A673 (cell line): ENCODE data around the gene NFATC3.

Experiments
- EZH2 ChIP-seq: fragments of 200-600 bp; sonication (generic); IDR thresholded peaks from 2 replicates; pipeline ENCODE4 v1.6.1; 2017; ENCODE audit warnings: borderline replicate concordance, low read depth, mild to moderate bottlenecking, mixed read lengths, antibody characterized with exemption, low read length; ENCODE audit not compliant: poor library complexity, severe bottlenecking
- TF ChIP-seq, protein P1 (sequence below): fragments of 300-800, 200-600 bp; sonication (generic); conservative IDR thresholded peaks from 2 replicates; pipeline ENCODE4 v1.5.1; 2017; ENCODE audit warnings: low read depth, mild to moderate bottlenecking, antibody characterized with exemption, low read length, moderate library complexity, mixed read lengths

DNA sequence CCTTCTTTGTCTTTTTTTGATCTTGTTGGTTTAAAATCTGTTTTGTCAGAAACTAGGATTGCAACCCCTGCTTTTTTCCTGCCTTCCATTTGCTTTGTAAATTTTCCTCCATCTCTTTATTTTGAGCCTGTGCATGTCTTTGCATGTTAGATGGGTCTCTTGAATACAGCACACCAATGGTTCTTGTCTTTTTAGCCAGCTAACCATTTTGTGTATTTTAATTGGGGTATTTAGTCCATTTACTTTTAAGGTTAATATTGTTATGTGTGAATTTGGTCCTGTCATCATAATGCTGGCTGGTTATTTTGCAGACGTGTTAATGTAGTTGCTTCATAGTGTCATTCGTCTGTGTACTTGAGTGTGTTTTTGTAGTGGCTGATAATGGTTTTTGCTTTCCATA, 26.2 kb downstream of the NFATC3 start:
- TF ChIP-seq, protein P1, sequence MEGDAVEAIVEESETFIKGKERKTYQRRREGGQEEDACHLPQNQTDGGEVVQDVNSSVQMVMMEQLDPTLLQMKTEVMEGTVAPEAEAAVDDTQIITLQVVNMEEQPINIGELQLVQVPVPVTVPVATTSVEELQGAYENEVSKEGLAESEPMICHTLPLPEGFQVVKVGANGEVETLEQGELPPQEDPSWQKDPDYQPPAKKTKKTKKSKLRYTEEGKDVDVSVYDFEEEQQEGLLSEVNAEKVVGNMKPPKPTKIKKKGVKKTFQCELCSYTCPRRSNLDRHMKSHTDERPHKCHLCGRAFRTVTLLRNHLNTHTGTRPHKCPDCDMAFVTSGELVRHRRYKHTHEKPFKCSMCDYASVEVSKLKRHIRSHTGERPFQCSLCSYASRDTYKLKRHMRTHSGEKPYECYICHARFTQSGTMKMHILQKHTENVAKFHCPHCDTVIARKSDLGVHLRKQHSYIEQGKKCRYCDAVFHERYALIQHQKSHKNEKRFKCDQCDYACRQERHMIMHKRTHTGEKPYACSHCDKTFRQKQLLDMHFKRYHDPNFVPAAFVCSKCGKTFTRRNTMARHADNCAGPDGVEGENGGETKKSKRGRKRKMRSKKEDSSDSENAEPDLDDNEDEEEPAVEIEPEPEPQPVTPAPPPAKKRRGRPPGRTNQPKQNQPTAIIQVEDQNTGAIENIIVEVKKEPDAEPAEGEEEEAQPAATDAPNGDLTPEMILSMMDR = no peak
- TF ChIP-seq EZH2 = no peak
